NCI-H1092 (cell line): ENCODE results near the gene CCNA1.

Experiments
- DNase-seq: peaks from one replicate; lab custom pipeline; 2025; lab: John Stamatoyannopoulos, UW

CCNA1 gene

DNA sequence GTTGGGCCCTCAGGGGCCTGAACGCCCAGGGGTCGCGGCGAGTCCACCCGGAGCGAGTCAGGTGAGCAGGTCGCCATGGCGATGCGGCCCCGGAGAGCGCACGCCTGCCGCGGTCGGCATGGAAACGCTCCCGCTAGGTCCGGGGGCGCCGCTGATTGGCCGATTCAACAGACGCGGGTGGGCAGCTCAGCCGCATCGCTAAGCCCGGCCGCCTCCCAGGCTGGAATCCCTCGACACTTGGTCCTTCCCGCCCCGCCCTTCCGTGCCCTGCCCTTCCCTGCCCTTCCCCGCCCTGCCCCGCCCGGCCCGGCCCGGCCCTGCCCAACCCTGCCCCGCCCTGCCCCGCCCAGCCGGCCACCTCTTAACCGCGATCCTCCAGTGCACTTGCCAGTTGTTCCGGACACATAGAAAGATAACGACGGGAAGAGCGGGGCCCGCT lies at the start of gene CCNA1:
CCNA1 (plus strand) TSS at position 390 of the 439 bp plus-strand sequence. CDS start 562 bp downstream, outside the sequence.
- DNase-seq: peak; percentile 51

DNA sequence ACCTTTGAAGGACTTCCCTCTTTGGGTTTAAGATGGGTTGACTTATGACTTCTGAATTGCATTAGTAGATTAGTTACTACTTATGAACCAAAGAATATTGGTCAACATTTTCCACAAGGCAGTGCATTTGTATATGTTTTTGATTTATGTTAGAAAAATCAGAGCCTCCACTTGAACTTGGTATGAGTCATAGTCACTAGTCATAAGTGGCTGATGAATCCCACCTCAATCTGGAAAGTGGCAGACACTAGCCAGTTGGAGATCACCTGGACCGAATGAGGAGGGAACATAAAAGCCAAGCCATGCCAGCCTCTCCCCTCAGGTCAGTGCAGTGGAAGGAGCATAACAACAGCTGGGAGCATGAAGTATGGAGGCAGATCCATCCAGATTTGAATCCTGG lies 46.8 kb upstream of the CCNA1 start:
- DNase-seq: no peak

DNA sequence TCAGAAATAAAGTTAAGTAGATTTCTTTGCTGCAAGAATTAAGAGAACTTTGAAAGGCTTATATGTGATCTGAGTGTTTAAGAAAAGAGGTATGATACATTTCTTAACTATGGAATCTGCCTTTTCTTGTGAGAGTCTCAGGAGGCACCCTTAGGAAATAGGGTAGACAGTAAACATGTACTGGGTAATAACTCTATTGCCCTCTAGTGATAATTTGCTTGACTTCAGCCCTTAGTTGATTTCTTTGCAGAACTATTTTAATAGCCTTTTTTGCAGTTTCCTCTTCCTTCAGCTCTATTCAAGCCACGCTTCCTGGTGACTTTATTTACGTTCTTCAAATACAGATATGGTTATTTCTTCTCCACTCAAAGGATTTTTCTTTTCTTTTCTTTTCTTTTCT lies 37.0 kb upstream of the CCNA1 start:
- no peak for DNase-seq

DNA sequence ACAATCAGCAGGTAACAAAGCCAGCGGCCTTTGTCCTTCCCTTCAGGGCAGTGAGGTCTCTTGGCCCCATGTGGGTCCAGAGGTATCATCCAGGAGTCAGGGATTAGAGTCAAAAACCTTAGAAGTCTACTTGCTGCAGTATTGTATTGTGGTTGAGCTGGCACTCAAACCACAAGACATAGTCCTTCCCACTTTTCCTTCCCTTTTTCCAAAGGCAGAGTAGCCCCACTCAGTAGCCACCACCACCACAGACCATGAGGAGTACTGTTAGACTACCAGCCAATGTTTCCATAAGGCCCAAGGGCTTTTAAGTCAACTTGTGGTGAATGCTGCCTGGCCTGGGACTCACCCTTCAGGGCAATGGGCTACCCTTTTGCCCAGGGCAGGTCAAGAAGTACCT lies 27.1 kb upstream of the CCNA1 start:
- no peak for DNase-seq

DNA sequence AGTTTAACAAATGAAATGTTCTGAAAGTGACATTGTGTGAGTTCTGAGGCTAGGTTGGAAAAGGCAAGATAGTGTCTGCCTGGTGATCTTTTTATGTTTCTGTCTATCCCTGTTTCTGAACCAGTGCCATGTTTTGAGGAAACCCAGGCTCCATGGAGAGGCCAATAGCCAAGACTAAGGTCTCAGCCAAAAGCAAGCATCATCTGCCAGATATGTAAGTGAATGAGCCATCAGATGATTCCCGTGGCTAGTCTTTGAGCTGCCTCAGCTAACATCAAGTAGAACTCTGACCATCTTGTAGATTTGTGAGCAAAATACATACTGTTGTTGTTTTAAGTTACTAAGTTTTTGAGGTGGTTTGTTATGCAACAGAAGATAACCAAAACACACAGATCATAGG lies 19.6 kb upstream of the CCNA1 start:
- DNase-seq: no peak

DNA sequence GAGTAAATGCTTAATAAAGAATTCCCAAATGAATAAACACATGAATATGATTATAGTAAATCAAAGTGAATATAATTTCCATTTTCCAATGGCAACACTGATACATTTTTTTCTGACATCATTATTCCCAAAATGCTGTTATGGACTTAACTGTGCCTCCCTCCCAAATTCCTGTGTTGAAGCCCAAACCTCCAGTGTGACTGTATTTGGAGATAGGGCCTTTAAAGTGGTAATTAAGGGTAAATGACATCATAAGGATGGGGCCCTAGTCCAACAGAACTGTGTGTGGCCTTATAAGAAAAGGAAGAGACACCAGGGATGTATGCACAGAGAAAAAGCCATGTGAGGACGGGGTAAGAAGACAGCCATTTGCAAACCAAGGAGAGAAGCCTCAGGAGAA lies 19.1 kb upstream of the CCNA1 start:
- DNase-seq: no peak

DNA sequence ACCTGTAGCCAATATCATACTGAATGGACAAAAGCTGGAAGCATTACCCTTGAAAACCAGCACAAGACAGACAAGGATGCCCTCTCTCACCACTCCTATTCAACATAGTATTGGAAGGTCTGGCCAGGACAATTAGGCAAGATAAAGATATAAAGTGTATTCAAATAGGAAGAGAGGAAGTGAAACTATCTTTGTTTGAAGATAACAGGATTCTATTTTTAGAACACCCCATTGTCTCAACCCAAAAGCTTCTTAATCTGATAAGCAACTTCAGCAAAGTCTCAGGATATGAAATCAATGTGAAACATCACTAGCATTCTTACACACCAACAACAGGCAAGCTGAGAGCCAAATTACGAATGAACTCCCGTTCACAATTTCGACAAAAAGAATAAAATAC lies 17.8 kb upstream of the CCNA1 start:
- DNase-seq: no peak

DNA sequence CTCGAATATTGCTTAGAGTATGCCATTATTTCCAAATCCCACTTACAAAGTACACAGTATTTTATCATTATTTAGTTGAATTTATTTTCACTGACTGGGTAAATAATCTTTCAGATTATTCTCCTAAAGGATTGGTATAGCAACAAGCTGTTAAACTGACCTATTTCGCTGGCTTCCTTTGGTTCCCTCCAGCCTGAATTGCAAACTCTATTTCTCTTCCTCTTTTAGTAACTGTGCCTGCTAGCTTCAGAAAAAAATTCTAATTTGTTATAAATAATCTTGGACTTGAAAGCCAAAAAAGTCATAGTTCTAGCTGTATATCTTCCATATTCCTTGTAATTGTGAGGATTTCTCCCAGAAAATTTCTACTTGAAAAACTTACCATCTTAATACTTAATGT lies 15.0 kb upstream of the CCNA1 start:
- DNase-seq: no peak

DNA sequence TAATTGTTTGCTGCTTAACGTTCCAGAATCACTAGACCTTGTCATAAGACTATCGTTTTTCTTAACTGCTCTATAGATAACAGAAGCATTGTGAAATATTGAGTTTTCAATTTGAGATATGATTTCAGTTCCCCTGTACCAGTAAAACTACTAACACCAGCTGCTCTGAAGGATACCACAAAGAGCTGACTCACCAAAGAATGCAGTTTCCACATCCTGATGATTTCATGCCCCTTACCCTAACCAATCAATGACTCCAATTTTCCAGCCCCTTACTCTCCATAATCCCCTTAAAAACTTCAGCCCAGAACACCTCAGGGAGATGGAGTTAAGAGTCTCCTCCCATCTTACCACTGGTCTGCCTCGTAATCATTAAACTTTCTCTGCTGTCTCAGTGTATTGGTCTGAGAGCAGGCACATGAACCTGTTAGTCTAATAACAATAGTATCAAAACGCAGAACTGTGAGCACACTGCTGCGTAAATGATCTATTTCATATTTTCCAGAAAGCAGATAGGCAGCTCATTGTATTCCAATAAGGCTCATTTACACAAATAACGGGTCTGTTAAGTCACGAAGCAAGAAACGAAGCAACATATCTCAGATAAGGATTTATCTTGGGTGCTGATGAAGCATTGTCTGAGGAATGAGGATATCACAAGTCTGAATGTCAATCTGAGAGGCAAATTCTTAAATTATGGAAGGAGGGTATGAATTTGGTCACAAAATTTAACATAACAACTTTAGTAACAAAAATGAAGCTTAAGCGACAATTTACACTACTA lies 14.1 kb upstream of the CCNA1 start:
- no peak for DNase-seq

DNA sequence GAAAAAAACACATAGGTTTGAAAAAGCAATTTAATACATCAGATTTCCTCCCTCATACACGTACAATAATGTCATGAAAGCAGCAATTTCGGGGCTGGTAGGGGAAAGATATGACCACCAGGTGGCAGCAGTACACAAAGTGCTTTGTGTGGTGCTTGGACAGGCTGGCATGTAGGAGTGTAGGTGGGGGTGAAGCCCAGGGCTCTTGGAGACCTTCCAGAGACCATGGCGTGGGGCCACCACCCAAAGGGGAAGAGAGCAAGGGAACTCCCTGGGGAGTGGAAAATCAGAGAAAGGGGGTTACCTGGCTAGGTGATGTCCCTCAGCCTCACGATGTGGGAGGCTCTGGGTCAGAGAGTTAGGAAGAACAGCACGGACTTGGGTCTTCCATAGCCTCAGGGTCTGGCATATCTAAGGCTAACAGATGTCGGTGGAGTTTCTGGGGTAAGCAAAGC lies 11.8 kb upstream of the CCNA1 start:
- peak; percentile 43 for DNase-seq

DNA sequence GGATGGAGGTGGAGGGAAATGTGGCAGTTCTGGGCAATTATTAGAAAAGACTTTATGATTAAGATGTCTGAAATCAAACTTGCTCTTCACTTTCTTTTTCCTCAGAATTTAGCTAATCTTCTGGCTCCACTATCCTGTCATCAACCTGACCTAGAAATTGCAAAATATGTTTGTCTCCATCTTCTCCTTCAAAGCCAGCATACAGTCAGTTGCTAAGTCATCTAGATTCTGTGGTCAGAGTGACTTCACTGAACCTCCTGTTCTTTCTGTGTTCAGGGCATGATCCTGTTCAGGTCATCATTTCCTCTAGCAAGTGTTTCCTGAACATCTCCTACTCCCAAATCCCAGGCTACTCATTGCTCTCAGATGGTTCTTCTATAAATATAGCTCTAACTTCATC lies 10.8 kb upstream of the CCNA1 start:
- DNase-seq: no peak

DNA sequence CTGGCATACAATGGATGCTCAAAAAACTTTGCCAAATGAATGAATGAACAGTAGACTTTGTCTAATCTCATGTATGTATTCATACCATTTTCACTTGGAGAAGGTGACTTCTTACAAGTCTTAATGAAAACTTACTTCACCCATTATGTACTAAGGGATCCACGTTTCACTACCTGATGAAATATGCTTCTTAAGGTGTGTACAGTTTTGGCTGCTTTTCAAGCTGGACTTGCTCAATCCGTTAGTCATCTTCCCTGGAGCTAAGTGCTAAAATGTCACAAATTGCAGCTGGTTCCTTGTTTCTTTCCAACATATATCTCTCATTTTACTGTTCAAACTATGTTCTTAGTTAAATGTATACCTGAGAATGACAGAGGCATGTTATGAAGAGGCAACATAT lies 4.2 kb upstream of the CCNA1 start:
- no peak for DNase-seq

DNA sequence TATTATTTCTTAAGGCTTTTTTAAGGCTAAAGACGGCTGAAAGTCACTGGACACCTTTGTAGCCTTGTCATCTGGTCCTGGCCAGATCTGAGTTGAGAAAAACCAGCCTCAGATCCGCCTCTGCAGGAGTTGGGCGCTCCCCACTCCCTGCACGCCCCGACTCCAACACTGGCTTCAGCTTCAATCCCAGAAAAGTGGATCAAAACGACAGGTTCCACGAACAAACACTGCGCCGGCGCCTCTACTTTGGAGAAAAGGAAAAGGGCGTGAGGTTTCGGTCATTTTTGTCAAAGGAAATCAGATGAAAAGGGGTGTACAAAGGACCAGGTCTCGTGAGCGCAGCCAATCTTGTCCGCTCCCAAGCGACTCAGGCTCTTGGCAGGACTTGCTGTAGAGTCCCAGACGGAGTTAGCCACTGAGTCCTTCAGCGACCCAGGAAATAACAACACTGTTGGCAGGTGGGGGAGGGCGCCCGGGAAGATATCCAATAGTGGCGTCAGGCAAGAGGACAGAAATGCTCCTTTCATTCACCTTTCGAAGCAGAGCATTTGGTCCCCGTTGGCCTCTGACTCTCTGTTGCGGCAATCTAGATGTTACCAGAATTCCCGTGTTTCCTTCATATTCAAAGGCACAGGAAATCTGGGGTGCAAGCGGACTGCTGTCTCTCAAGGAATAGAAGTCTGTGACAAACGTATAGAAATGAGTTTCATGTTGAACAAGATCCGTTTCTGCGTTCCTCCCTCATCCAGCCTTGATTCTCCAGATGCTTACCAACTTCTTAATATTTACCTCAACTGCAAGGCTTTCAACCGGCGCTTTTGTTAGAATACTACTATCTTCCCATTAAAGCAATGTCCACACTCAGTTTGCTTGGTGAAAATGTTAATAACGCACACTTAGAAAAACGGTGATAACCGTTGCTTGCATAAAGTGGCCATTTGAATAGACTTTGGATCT lies 1.8 kb upstream of the CCNA1 start:
- no peak for DNase-seq

DNA sequence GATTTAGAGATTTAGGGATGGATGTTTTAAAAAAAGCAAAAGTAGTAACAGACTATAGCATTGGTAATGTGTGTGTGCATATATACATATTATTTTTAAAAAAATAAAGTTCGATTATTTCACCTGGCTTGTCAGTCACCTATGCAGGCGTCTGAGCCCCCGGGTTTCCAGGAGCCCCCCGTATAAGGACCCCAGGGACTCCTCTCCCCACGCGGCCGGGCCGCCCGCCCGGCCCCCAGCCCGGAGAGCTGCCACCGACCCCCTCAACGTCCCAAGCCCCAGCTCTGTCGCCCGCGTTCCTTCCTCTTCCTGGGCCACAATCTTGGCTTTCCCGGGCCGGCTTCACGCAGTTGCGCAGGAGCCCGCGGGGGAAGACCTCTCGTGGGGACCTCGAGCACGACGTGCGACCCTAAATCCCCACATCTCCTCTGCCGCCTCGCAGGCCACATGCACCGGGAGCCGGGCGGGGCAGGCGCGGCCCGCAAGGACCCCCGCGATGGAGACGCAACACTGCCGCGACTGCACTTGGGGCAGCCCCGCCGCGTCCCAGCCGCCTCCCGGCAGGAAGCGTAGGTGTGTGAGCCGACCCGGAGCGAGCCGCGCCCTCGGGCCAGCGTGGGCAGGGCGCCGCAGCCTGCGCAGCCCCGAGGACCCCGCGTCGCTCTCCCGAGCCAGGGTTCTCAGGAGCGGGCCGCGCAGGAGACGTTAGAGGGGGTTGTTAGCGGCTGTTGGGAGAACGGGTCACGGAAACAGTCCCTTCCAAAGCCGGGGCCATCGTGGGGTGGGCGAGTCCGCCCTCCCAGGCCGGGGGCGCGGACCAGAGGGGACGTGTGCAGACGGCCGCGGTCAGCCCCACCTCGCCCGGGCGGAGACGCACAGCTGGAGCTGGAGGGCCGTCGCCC lies 840 bp upstream of the CCNA1 start:
- DNase-seq: no peak

DNA sequence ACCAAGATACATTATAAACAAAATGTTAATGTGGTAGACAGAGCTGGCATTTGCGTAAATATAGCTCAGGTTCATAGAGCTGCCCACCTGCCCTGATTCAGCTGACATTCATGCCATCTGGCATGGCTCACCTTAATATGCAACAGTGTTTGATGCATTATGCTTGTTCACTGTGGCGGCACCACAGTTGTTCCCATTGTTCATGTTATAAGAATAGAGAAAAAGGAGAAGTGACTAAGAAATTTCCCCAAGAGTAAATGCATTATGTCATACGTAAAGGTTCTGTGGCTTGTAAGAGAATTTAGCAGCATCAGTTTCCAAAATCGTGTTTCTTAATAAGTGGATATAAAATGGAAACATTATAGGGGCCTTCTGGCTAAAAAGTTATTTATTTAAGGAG lies 4.5 kb downstream of the CCNA1 start:
- DNase-seq: no peak

DNA sequence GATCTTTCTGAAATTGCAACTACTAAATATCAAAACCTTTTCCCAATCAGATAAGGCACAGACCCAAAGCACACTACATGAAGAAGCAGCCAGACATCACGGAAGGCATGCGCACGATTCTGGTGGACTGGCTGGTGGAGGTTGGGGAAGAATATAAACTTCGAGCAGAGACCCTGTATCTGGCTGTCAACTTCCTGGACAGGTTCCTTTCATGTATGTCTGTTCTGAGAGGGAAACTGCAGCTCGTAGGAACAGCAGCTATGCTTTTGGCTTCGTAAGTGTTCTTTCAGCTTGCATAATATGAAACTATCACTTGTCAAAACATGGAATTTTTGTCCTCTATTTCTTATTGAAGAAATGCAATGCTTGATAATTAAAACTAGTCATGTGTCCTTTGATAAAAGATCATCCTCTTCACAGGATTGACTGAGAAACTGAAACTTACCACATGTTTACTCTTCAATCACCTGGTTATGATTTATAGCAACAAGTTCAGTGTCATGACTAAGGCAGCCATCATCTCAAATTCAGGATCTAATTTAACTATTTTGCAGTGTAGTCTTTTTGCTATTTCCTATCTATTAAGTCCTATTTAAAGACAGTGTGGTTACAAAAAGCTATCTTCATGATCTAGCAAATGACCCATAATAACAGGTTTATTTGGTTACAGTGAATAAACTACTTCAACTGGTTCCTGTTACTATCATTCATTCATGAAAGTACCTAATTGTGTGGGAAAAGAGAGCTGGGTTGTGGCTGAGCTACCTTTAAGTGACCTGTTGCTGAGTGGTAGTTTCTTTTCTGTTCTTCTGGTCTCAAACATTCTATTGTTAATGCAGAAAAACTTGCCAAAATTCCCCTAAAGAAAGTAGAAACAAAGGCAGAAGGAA lies 6.5 kb downstream of the CCNA1 start:
- no peak for DNase-seq

DNA sequence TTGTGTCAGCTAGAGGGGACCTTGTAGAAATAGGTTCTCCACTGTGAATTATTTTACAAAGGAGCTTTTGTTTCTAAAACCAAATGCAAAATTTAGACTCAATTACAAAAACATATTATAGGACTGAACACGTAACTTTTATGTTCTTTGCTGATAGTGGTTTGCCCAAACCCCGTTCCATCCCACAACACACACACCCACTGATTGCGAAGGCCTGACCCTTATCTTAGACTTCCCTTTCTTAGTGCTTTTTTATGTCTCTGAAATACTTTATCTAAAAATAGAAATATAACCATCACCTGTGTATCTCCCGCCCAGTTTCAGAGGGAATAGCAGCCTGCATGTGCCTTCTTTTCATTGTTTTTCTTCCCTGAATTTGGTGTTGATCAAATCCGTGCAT lies 13.0 kb downstream of the CCNA1 start:
- DNase-seq: no peak

DNA sequence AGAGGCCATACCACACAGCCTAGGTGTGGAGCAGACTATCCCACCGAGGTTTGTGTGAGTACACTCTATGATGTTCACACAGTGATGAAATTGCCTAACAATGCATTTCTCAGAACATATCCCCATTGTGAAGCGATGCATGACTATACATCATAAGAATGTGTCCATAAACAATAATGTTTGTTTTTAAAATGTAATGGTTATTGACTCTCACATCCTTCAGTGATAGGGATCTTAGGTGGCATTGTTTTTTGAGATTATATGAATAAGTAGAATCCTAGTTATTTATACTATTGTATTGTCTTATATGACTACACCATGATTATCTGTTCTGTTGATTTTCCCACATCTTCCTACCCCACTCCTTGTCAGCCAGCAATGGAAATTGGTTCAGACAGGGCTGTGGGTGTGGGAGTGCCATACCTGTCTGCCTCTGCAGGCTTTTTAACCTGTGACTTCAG lies 13.6 kb downstream of the CCNA1 start:
- no peak for DNase-seq

DNA sequence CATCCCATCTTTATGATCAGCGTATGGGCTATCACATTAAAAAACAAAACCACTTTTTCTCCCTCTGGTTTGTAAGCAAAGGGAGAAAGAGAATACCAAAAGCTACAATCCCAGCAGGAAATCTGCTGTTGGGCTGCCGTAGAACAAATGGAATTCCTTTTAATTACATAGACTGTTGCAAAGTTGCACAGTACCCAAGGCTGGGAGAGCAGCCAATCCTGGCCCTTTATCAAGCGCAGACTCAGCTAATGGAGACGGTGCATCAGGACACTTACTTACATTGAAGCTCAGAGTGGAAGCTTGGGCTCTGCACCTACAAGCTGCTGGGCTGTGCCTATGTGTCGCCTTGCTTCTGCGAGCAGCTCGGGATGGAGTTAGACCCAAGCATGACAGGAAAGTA lies 15.2 kb downstream of the CCNA1 start:
- no peak for DNase-seq

DNA sequence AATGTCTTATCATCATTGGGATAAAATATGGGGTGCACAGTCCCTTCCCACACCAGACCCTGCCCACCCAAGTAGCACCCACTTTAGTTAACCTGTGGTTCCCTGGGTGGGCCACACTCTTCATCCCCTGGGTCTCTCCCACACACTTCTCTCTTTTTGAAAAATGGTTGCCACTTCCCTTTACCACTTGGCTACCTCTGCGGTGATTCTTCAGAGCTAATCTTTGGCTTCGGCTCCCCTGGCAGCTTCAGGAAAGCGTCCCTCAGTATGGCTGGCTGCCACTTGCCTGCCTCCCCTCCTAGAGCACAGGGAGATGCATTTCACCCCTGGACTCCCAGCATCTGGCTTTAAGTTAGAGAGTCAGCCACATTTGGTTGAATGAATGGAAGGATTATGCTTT lies 18.2 kb downstream of the CCNA1 start:
- no peak for DNase-seq

DNA sequence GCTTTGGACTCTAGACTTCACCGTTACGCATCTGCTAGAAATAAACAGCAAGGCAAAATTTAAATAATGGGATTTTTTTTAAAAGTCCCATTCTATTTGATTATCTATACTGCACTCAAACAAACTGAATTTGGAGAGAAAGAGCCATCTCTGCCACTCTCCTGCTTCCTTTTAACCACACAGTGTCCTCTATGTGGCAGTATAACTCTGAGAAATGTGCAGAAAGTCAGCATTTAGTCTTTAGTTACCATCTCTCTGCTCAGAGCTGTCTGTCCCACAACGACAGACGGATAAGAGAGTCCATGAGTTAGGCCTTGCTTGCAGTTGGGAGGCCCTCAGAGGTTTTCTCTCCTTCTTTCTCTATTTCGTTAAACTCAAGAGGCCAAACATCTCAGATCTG lies 21.2 kb downstream of the CCNA1 start:
- peak; percentile 5 for DNase-seq
